ENCODE results near the gene WFS1.

WFS1 gene

GRCh38 chr4:6269616-6270511 is at the start of gene WFS1:
Gene WFS1, plus strand, starts transcription at chr4:6269850. Its CDS starts 7,606 bp downstream, at chr4:6277456.
- FAIRE-seq (no peak), DNase-seq (ENCODE audit: low spot score) (peak; percentile 98)

GRCh38 chr4:6221301-6221850 is 48.3 kb upstream of the WFS1 start:
- FAIRE-seq (no peak), DNase-seq (ENCODE audit: low spot score) (no peak)

GRCh38 chr4:6221851-6222760 is 47.5 kb upstream of the WFS1 start:
- DNase-seq (ENCODE audit: low spot score) (peak; percentile 81), FAIRE-seq (no peak)

GRCh38 chr4:6222761-6223292 is 46.8 kb upstream of the WFS1 start:
- FAIRE-seq: no peak
- DNase-seq (ENCODE audit: low spot score): no peak

GRCh38 chr4:6224735-6225134 is 44.9 kb upstream of the WFS1 start:
- FAIRE-seq (no peak), DNase-seq (ENCODE audit: low spot score) (no peak)

- DNase-seq (ENCODE audit: low spot score) (peak; percentile 38), FAIRE-seq (no peak)
These were observed 44.2 kb upstream of the WFS1 start for GRCh38 chr4:6225469-6225868.

GRCh38 chr4:6226506-6226905 is 43.1 kb upstream of the WFS1 start:
- FAIRE-seq: no peak
- DNase-seq (ENCODE audit: low spot score): no peak

- no peak for FAIRE-seq
- no peak for DNase-seq (ENCODE audit: low spot score)
These were observed 42.1 kb upstream of the WFS1 start for GRCh38 chr4:6227412-6228157.

GRCh38 chr4:6228158-6229067 is 41.2 kb upstream of the WFS1 start:
- no peak for DNase-seq (ENCODE audit: low spot score)
- FAIRE-seq: no peak

GRCh38 chr4:6229095-6229494 is 40.6 kb upstream of the WFS1 start:
- DNase-seq (ENCODE audit: low spot score): no peak
- no peak for FAIRE-seq

- no peak for DNase-seq (ENCODE audit: low spot score)
- no peak for FAIRE-seq
These were observed 39.8 kb upstream of the WFS1 start for GRCh38 chr4:6229671-6230501.

GRCh38 chr4:6230502-6230785 is 39.2 kb upstream of the WFS1 start:
- no peak for DNase-seq (ENCODE audit: low spot score)
- FAIRE-seq: no peak

- DNase-seq (ENCODE audit: low spot score) (no peak), FAIRE-seq (no peak)
These were observed 38.6 kb upstream of the WFS1 start for GRCh38 chr4:6230827-6231662.

GRCh38 chr4:6231663-6232165 is 37.9 kb upstream of the WFS1 start:
- DNase-seq (ENCODE audit: low spot score) (no peak), FAIRE-seq (no peak)

GRCh38 chr4:6232836-6233785 is 36.5 kb upstream of the WFS1 start:
- DNase-seq (ENCODE audit: low spot score): no peak
- no peak for FAIRE-seq

- no peak for FAIRE-seq
- no peak for DNase-seq (ENCODE audit: low spot score)
These were observed 35.7 kb upstream of the WFS1 start for GRCh38 chr4:6233929-6234328.

- FAIRE-seq (no peak), DNase-seq (ENCODE audit: low spot score) (no peak)
These were observed 34.6 kb upstream of the WFS1 start for GRCh38 chr4:6235012-6235411.

Measured in urothelium cell line (cell line).